Frontal cortex (tissue), 4 donors: ENCODE measurements around the gene MATK. TPM values are rescaled to one million over a fixed set of nuclear protein-coding genes. Genes with fewer than 3 reads are reported as not detected.

Source experiments
- DNase-seq, 2 donors: peaks; one replicate each; pipeline ENCODE4 v3.0.0; 2012; ENCODE audit warnings: low spot score in 2 of 2
- FAIRE-seq: peaks from 2 replicates; lab custom pipeline; 2012; peaks lifted over from hg19 to GRCh38; lab: Jason Lieb, UNC
- small RNA-seq: library from RNA; depleted of rRNA; stranded (forward); fragments of <200 nt; gene quantifications from one replicate; pipeline ENCODE3, GENCODE V24; 2014
- total RNA-seq: library from RNA; depleted of rRNA; stranded (reverse); fragments of >200 nt; gene quantifications from one replicate; pipeline ENCODE4 v1.2.3, GENCODE V29; 2014
- donor health status: control.
- donor health status: control.
- donor health status: control.

MATK gene
- total RNA-seq, 1 donor from 2014 or later, result 15.5 TPM

GRCh38 chr19:3730457-3730958 is 55.7 kb downstream of the MATK start:
- no peak for FAIRE-seq
- DNase-seq, result no peak

Small RNAs within 50 kb of the gene (small RNA-seq; reads per million reads assigned to genes)
- gene AC005777.1, result not detected

Other genes with a start within 250 kb of the MATK start
- 0.41 TPM for gene TEKTIP1, start 247.2 kb downstream of the MATK start, total RNA-seq
- 35.9 TPM for gene MFSD12, start 228.8 kb downstream of the MATK start, total RNA-seq
- 13.9 TPM for gene HMG20B, start 213.4 kb downstream of the MATK start, total RNA-seq
- gene GIPC3, start 200.9 kb downstream of the MATK start, total RNA-seq, result under 0.01 TPM
- 0.41 TPM for gene TBXA2R, start 179.5 kb downstream of the MATK start, total RNA-seq
- 21.6 TPM for gene CACTIN, start 159.6 kb downstream of the MATK start, total RNA-seq
- 15.1 TPM for gene PIP5K1C, start 85.9 kb downstream of the MATK start, total RNA-seq
- gene TJP3, start 78.0 kb downstream of the MATK start, total RNA-seq, result not detected
- gene APBA3, start 24.7 kb downstream of the MATK start, total RNA-seq, result 12.6 TPM
- gene MRPL54, start 23.7 kb downstream of the MATK start, total RNA-seq, result 21.6 TPM
- gene RAX2, start 14.2 kb downstream of the MATK start, total RNA-seq, result under 0.01 TPM
- 4.1 TPM for gene ZFR2, start 82.7 kb upstream of the MATK start, total RNA-seq
- gene ATCAY, start 94.3 kb upstream of the MATK start, total RNA-seq, result 86.0 TPM
- not detected for gene NMRK2, start 146.7 kb upstream of the MATK start, total RNA-seq
- gene DAPK3, start 184.7 kb upstream of the MATK start, total RNA-seq, result 53.4 TPM
- 2,434 TPM for gene EEF2, start 199.1 kb upstream of the MATK start, total RNA-seq
- gene PIAS4, start 221.4 kb upstream of the MATK start, total RNA-seq, result 22.0 TPM